GM19397 (cell line): ENCODE measurements around the gene SH3RF2.
A peak's percentile ranks its signal among the peaks of the same experiment; 100 is the strongest.
"Not testable (repeated sequence)": the region's sequence is repeated elsewhere in the genome, so short reads cannot be mapped to it uniquely, and the experiment has no call there.

ENCODE experiments used
- ATAC-seq: cut with Tn5 transposase; IDR thresholded peaks from one replicate; pipeline ENCODE4 v1.9.1; 2021; ENCODE audit warnings: mild to moderate bottlenecking, moderate library complexity; ENCODE audit not compliant: unreplicated experiment

Gene SH3RF2

DNA sequence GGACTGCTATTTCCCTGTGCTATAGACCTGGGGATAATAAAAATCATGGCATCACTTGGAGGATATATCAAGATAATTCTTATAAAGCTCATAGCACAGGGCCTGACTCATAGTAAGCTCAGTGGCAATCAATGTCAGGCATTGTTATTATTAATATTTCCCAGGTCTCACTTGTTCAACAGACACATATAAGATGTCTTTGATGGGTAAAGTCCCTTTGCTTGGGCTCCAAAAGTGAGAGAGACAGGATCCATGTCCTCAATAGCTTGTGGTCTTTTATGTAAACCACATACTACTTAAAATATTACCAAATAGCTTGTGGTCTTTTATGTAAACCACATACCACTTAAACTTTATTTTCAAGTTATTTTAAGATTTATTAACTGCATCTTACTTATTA lies 11.2 kb downstream of the SH3RF2 start:
- ATAC-seq = no peak

DNA sequence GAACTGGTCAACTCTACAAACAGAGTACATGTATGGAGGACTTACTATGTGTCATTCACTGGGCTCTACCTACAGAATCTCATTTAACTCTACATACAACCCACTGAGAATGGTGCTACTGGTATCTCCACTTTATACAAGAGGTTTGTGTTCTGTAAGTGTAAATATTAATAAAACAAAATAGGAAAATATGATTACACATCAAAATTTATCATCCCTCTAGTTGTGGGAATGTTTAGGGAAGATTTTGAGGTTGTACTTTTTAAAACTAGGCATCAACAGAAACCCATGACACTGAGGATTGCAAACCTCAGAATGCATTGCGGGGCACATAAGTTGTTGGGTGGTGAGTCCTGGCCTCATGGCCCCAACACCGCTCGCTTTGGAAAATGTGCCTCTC lies 11.7 kb downstream of the SH3RF2 start:
- ATAC-seq = no peak

DNA sequence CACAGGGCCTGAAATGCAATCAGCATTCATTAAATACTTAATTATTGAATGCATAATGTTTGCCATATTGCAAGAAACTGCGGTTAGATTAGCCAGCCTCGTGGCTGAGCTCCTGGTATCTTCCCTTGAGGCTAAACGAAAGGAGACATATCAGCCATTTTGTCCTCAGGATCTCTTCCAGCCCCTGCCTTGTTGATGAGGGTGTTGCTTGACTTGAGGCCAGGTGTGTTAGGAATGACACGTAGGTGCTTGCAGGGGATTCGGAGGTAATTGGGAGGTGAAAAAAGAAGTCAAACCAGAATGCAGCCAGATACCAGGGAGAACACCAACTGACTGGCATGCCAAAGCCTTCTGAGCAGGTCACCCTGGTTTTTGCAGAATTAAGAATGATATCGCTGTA lies 12.5 kb downstream of the SH3RF2 start:
- ATAC-seq = no peak

DNA sequence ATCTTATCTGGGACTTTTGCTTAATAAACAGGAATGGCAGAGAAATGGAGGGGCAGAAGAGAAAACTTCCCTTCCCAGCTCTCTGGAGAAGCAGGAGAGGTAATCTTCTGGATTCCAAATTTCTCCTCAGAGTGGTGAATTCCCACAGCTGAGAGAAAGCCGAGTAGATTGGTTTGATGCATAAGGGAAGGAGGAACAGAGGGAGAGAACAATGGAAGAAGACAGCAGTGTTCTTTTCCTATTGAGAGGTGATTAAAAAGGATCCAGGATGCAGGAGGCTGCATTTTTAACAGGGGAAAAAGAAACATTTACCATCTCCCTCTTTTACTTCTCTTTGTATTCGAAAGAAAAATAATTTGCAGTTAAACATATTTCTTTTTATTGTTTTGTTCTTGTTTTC lies 13.1 kb downstream of the SH3RF2 start:
- ATAC-seq = no peak

DNA sequence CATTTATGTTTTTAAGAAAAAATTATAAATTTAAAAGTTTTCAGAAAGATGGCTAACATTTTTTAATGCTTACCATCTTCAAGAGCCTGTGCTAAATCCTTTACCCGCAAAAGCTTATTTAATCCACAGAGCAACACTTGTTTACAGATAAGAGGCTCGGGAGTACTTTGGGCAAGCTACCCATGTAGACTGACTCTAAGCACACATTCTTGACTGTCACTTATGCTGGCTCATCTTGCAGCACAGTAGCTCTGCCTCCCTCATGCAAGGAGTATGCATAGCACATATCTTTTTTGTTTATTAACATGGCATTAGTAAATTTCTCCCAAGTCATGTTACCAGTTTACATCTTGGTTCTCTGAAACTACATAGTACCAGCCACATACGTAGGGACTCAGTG lies 14.7 kb downstream of the SH3RF2 start:
- ATAC-seq = no peak

DNA sequence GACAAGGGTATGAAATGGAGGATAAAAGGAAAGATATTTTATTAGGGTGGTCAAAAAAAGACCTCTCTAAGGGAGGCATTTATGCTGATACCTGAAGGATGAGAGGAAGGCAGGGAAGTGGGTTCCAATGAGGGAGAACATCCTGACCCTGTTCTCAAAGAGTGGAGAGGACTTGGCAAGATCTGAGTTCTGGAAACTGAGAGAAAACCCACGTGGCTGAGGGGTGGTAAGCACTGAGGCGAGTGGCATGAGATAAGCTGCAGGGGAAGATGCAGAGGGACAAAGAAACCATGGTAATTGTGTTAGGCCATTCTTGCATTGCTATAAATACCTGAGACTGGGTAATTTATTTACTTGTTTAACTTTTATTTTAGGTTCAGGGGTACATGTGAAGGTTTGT lies 16.8 kb downstream of the SH3RF2 start:
- ATAC-seq = no peak

DNA sequence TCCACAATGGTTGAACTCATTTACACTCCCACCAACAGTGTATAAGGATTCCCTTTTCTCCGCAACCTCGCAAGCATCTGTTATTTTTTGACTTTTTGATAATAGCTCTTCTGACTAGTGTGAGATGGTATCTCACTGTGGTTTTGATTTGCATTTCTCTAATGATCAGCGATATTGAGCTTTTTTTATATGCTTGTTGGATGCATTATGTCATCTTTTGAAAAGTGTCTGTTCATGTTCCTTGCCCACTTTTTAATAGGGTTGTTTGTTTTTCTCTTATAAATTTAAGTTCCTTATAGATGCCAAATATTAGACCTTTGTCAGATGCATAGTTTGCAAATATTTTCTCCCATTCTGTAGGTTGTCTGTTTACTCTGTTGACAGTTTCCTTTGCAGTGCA lies 17.8 kb downstream of the SH3RF2 start:
- not testable (repeated sequence) for ATAC-seq

DNA sequence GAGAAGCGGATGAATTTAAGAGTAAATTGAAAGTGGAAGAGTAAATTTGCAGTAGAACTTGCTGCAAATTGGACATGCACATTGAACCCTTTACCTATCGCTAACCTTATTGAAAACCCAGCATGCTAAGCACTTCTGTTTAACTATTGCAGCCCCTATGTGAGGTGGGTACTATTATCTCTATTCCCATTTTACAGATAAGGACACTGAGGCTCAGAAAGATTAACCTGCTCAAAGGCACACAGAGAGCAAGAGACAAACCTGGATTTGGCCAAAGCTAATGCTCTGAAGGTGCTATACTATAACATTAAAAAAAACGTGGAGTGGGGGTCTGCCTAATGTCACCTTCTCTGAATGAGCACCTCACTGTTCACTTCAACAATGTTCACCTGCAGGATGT lies 21.0 kb downstream of the SH3RF2 start:
- ATAC-seq = no peak

DNA sequence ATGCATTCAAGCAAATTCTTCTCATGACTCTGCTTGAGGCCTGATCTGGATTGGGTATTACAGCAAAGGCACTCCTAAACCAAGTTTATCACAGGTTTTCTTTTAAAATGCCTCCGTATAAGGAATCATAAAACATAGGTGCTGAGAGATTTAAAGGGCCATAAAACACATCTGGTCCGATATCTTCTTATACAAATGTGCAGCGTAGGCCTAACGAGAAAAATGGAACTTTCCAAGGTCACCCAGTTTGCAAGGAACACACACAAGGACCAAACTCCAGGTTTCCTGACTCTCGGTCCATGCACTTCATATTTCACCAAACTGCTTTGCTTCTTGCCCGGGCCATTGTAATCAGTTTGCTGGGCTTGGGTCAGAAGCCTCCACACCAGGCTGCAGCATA lies 22.1 kb downstream of the SH3RF2 start:
- no peak for ATAC-seq

DNA sequence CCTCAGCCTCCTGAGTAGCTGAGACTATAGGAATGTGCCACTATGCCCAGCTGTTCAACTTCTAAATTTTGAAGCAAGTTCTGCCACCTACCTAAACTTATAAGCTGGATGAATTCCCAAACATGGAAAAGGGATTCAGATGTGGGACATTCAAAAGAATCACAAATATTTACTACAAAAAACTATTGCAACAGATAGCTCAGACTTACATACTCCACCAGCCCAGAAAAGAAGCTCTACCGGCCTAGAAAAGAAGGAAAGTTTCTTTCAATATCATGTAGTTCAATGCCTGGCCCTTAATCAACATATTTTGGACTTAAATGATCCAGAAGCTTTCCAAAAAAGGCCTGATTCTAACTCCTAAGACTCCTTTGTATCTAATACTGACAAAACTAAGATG lies 23.8 kb downstream of the SH3RF2 start:
- ATAC-seq = no peak

DNA sequence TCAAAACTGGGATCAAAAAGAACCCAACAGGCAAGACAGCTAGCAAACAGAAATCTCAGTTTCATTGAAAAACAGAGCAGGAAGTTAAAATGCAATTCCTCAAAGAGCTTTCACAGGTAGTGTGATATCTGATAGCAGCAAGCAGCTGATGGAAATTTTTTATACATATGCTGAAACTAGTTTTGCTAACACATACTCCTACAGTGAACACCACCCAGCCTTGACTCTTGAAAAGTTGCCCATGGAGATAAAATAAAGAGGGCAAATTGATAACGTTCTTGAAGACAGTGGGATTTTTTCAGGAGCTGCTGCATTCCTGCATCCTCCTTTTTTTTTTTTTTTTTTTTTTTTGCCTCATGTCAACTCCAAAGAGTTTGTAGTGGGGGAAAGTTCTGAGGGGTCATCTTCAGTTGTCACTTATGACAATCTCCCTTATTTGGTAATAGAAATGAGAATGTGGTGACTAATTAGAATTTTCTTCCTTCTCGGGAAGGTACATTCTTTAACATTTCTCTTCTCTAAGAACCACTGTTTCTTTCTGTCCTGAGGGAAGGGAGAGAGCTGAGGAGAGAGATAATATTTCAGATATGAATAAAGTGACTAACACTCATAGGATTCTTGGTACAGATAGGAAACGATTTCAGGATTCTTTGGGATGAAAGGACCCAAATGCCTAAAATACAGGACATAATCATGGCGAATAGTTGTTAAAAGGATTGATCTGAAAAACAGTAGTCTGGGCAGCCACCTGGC lies 24.6 kb downstream of the SH3RF2 start:
- no peak for ATAC-seq

DNA sequence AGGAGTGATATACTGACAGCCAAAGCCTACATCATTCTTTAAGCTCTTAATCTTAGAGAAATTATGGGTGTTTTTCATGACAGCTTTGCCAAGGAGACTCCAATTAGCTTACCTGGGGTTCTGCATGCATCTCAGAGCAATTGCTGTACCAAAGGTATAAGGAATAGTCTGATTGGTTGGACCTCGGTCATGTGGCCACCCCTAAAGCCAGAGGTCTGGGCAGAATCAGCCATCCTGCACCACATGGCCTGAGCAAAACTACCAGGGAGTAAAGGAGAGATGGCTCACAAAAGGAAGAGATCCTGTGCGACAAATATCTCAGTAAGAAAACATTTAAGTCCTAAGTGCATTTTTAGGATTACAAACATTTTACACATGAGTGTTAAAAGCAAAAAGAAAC lies 25.6 kb downstream of the SH3RF2 start:
- no peak for ATAC-seq

DNA sequence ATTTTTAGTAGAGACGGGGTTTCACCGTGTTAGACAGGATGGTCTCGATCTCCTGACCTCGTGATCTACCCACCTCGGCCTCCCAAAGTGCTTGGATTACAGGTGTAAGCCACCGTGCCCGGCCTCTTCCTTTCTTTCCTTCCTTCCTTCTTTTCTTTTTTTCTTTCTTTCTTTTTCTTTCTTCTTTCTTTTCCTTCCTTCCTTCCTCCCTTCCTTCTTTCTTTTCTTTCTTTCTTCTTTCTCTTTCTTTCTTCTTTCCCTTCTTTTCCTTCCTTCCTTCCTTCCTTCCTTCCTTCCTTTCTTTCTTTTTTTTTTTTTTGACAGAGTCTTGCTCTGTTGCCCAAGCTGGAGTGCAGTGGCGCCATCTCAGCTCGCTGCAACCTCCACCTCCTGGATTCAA lies 27.6 kb downstream of the SH3RF2 start:
- not testable (repeated sequence) for ATAC-seq

DNA sequence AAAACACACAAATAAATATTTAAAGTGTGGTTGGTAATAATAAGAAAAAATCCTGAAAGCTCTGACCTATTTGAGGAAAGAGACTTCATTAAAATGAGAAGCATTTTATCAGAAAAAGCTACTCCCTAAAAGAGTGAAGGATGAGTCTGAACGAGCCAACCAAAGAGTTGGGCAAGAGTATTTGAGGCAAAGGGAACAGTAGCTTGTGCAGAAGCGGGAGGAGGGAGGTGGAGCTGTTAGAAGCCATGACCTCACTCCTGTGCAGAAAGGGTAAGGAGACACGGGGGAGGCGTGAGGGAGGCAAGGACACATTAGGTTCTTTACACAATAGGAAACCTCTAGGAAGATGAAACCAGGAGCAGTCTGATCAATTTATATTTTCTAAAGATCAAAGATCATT lies 29.4 kb downstream of the SH3RF2 start:
- no peak for ATAC-seq

DNA sequence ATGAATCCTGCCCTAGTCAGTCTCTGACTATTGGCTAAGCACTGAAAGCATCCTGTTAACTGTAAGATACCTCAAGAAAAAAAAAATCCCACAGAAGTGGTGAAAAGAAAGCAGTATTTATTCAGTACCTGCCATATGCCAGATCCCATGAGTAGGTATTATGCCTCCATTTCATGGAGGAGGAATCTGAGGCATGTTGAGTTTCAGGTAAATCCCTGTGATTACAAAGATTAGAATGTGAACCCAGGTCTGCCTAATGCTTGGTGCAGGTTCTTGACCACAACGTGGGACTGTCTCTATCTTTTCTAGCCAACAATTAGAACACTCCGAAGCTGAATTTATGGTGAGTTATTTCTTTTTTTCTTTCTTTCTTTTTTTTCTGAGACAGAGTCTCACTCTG lies 30.9 kb downstream of the SH3RF2 start:
- ATAC-seq = no peak

DNA sequence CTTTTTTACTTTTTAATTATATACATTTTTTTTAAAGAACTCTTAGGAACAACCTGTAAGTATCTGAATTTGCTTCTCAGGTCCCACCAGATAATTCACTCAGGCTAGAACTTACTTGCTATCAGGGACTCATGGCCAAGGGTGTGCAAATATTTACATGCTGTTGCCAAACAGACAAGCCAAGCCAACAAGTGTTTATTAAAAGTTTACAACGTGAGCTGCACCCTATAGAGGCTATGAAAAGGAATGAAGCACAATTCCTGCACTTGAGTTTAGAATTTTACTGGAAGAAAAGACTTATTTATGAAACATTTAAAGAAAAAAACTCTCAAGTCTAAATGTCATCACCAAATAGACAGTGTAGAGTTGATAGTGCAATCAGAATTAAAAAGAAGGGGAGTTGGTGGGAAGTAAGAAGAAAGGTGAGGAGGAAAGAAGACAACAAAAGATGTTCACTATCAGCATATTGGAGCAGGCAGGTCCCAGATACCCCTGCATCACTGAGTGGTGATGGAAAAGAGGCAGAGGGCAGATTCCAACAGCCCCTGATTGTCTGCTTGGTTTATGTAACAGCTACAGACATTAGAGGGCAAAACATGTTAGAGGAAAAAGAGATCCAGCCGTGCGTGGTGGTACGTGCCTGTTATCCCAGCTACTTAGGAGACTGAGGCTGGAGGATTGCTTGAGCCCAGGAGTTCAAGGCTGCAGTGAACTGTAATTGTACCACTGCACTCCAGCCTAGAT lies 32.8 kb downstream of the SH3RF2 start:
- no peak for ATAC-seq

DNA sequence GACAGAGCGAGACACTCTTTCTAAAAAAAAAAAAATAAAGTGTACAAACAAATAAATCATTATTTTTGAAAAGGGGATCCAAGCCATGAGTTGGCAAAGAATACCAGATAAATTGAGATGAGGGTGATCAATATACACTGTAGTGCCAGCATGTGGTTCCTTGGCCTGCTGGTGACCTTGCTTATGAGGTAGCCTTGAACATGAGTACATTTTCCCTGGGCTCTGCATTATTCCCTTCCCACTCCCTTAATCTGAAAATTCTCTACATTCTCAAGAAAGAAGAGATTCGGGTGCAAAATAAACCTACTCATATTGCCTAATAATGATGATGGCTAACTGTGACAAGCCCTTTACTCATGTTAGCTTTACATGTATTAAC lies 33.3 kb downstream of the SH3RF2 start:
- no peak for ATAC-seq

DNA sequence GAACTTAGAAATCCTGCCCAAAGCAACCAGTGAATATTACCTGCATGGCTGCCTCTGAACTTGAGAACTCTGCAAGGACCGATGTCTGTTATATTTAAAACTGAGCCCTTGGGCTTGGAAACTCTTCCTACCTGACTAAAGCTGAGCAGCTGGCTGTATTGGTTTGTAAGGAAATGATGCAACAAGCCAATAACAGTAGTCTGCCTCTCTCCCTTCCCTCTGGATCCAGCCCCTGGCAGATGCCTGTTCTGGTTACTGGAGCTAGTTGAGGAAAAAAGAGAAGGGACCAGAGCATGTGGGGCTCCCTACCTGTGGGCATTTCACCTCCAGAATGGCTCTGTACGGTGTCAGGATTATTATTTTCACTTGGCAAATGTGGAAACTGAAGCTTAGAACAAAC lies 34.7 kb downstream of the SH3RF2 start:
- ATAC-seq = no peak

DNA sequence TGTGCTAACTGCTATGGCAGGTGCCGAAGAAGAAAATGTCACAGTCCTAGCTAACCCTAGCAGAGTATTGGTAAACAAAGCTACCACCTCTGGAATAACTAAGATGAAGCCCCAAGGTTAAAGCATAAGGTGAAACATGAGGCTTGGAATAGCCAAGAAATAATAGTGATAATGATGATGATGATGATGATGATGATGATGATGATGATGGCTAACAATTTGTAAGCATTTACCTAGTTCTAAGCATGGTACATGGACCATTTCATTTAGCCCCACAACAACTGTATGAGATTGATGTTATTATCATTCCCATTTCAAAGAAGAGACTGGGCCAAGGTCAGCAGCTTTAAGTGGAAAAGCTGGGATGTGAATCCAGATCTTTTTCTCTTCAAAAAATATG lies 35.3 kb downstream of the SH3RF2 start:
- ATAC-seq = no peak

DNA sequence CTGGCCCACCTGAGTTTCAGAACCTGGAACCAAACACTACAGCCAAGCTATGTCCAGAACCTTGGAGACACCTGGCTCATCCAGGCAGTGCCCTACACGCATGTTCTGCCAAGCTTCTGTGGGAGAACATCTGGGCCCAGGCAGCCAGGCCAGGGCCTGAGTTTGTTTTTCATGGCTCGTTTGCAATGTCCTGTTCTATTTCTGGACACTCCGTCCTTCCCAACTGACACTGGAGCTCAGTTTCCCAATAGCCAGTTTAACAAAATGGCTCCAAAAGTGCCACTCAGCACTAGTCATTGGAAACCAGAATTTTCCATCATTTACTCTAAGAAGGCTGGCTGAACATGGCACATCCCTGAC lies 38.6 kb downstream of the SH3RF2 start:
- ATAC-seq = no peak

DNA sequence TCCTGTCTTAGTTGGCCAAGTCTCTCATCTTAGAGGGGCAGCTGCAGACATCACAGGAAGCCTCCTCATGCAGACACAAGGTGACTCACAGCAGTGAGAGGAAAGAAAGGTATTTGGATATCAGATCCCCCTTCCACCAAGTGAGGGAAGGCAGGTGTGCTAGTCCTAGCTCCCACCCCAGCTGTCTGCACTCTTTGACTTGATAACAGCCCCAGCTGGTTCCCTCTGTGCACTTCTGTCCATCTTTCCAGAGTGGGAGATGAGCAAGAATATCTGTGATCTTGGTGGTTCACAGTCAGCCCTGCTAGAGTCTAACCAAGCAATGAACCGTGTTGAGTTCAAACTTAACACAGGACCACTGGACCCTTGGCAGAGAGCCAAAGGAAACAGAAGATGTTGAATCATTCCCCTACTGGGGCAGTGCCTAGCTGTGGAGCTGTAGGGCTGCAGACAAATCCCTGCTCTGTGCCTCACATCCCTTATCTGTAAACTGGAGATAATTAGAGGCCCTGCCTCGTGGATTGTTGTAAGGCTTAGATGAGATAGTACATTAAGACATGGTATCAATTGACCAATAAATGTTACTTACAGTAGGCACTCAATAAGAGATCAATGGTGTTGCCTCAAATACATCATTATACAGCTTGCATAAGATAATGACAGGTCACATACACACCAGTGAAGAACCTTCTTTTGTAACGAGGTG lies 39.1 kb downstream of the SH3RF2 start:
- ATAC-seq = peak; percentile 43
